ENCODE measurements around the gene ZNF778.

Gene ZNF778

GRCh38 chr16:89256651-89257254 is 39.2 kb downstream of the ZNF778 start:
- no peak overlapping the region for H3K27ac ChIP-seq (ENCODE audit: extremely low read depth, low read depth, low read length)
- ChIA-PET POLR2A (no interaction called here), CTCF (no interaction called here)
- no peak for TF ChIP-seq HIC1 (tag by site-specific recombination; IDR thresholded peaks at IDR 0.05)
- TF ChIP-seq GLI4 (tag by site-specific recombination; IDR thresholded peaks at IDR 0.05): no peak
- no peak for TF ChIP-seq ZNF530 (tag by site-specific recombination; IDR thresholded peaks at IDR 0.05; ENCODE audit: low read depth)
- TF ChIP-seq ZNF433 (tag by site-specific recombination; IDR thresholded peaks at IDR 0.05; ENCODE audit: low read depth): no peak
- no peak for TF ChIP-seq ZNF398 (tag by site-specific recombination; IDR thresholded peaks at IDR 0.05)
- no peak for TF ChIP-seq ZNF416 (tag by site-specific recombination; IDR thresholded peaks at IDR 0.05)
- no peak for TF ChIP-seq ZBTB11 (tag by site-specific recombination; conservative IDR thresholded peaks at IDR 0.05; ENCODE audit: low read depth)
- TF ChIP-seq ZNF426 (tag by site-specific recombination; IDR thresholded peaks at IDR 0.05): no peak
- no peak for TF ChIP-seq ZBTB17 (tag by site-specific recombination; IDR thresholded peaks at IDR 0.05)
- TF ChIP-seq ZNF157 (tag by site-specific recombination; IDR thresholded peaks at IDR 0.05): no peak
- no peak for TF ChIP-seq OVOL3 (tag by site-specific recombination; IDR thresholded peaks at IDR 0.05)
- TF ChIP-seq ZNF362 (tag by site-specific recombination; IDR thresholded peaks at IDR 0.05): no peak
- no peak for TF ChIP-seq SCRT1 (tag by site-specific recombination; IDR thresholded peaks at IDR 0.05; ENCODE audit: borderline replicate concordance)
- TF ChIP-seq ZNF280D (tag by site-specific recombination; IDR thresholded peaks at IDR 0.05): no peak
- no peak for TF ChIP-seq ZBTB26 (tag by site-specific recombination; optimal IDR thresholded peaks at IDR 0.05)
- TF ChIP-seq ZNF785 (tag by site-specific recombination; IDR thresholded peaks at IDR 0.05): no peak
- no peak for TF ChIP-seq ZSCAN23 (tag by site-specific recombination; IDR thresholded peaks at IDR 0.05)
- H3K4me1 ChIP-seq (ENCODE audit: control insufficient read depth, insufficient read depth, low read length): no peaks in the 10 kb centered on the region; the same call in 1 of the 2 replicates
- H3K9me3 ChIP-seq (ENCODE audit: control insufficient read depth, insufficient read depth, low read depth, low read length): no peaks in the 10 kb centered on the region
- no peak overlapping the region for H3K4me3 ChIP-seq (ENCODE audit: low read depth, low read length)
- H3K36me3 ChIP-seq (ENCODE audit: control insufficient read depth in 2 of 2, insufficient read depth in 1 of 2, low read length in 2 of 2): no peaks in the 10 kb centered on the region
